Keratinocyte (primary cell): ENCODE data around the gene NCK1.

Source experiments
- EZH2 ChIP-seq: IDR thresholded peaks from one replicate; pipeline ENCODE4 v1.6.1; 2012; ENCODE audit warnings: inconsistent platforms, mild to moderate bottlenecking, low read length, moderate library complexity
- TF ChIP-seq, protein P1 (sequence below), 3 experiments: IDR thresholded peaks in 1 of 3; conservative IDR thresholded peaks in 1 of 3; optimal IDR thresholded peaks in 1 of 3; 2 replicates in 2 of 3; 3 replicates in 1 of 3; pipeline versions ENCODE3 to v1.5.1; 2011; ENCODE audit warnings: low read length in 3 of 3, mild to moderate bottlenecking in 3 of 3, moderate library complexity in 2 of 3, control low read depth in 1 of 3, inconsistent platforms in 1 of 3; ENCODE audit not compliant: insufficient read depth in 2 of 3; ENCODE audit errors: extremely low read depth in 1 of 3

DNA sequence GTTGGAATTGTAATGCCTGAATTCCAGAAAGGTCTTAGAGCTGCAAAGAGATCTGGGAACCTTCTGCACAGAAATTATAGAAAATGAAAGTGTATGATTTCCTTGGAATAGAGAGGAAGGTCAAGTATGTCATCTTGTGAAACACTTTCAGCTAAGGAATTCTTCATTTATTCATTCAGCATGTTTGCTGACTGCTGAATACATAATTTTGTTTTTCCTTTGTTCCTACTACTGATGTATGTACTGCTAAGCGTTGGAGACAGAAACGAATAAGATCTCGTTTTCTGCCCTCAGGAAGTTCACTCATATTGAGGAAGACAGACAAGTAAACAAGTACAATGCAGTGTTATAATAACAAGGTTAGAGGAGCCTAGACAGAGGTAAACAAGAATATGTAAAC is 81.4 kb downstream of the NCK1 start:
- TF ChIP-seq, protein P1, sequence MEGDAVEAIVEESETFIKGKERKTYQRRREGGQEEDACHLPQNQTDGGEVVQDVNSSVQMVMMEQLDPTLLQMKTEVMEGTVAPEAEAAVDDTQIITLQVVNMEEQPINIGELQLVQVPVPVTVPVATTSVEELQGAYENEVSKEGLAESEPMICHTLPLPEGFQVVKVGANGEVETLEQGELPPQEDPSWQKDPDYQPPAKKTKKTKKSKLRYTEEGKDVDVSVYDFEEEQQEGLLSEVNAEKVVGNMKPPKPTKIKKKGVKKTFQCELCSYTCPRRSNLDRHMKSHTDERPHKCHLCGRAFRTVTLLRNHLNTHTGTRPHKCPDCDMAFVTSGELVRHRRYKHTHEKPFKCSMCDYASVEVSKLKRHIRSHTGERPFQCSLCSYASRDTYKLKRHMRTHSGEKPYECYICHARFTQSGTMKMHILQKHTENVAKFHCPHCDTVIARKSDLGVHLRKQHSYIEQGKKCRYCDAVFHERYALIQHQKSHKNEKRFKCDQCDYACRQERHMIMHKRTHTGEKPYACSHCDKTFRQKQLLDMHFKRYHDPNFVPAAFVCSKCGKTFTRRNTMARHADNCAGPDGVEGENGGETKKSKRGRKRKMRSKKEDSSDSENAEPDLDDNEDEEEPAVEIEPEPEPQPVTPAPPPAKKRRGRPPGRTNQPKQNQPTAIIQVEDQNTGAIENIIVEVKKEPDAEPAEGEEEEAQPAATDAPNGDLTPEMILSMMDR (optimal IDR thresholded peaks at IDR 0.05 in 1 of 3, IDR thresholded peaks at IDR 0.05 in 1 of 3, conservative IDR thresholded peaks at IDR 0.05 in 1 of 3; ENCODE audit: extremely low read depth in 1 of 3, insufficient read depth in 2 of 3, low read length in 3 of 3), result no peak
- no peak for TF ChIP-seq EZH2
